Esophagus muscularis mucosa (tissue), 3 donors: Measurements from ENCODE around the gene PLSCR4.

Experiments
- CTCF ChIP-seq, 3 experiments: fragments of 200-600 bp in 2 of 3; fragments of 450-650 bp in 1 of 3; sonication (generic) in 2 of 3; IDR thresholded peaks; one replicate each; pipeline ENCODE4 v1.5.1; 2017 to 2019; ENCODE audit warnings: antibody characterized with exemption in 3 of 3, mild to moderate bottlenecking in 2 of 3, moderate library complexity in 1 of 3
- POLR2A ChIP-seq: fragments of 450-650 bp; IDR thresholded peaks from one replicate; pipeline ENCODE4 v1.6.1; 2017; ENCODE audit warnings: antibody characterized with exemption, moderate library complexity, mild to moderate bottlenecking, low read depth

- TF ChIP-seq CTCF (IDR thresholded peaks at IDR 0.05) = no peak
- TF ChIP-seq POLR2A = no peak
Observed at GRCh38 chr3:146262371-146263110, 11.6 kb upstream of the PLSCR4 start.
